22Rv1 (cell line): ENCODE results near the gene FAM229A.

Source experiments
- CTCF ChIP-seq: fragments of 450-650 bp; IDR thresholded peaks from 2 replicates; pipeline ENCODE4 v1.5.1; 2017; ENCODE audit warnings: mild to moderate bottlenecking
- ZFX ChIP-seq: fragments of 450-650 bp; IDR thresholded peaks from 2 replicates; pipeline ENCODE4 v1.6.1; 2017; ENCODE audit warnings: antibody characterized with exemption, borderline replicate concordance

- TF ChIP-seq CTCF = no peak
- no peak for TF ChIP-seq ZFX
Observed at GRCh38 chr1:32386676-32387392, 24.5 kb upstream of the FAM229A start.
